ENCODE results near the gene WFIKKN1.

WFIKKN1 gene

GRCh38 chr16:659618-660017 is 28.8 kb downstream of the WFIKKN1 start:
- DNase-seq, result no peak

- DNase-seq, result no peak
These were observed 29.3 kb downstream of the WFIKKN1 start for GRCh38 chr16:660132-660458.

GRCh38 chr16:660459-661183 is 29.8 kb downstream of the WFIKKN1 start:
- DNase-seq, result peak; percentile 45 to 66 (median 52)

- no peak for DNase-seq
These were observed 30.5 kb downstream of the WFIKKN1 start for GRCh38 chr16:661184-661821.

GRCh38 chr16:662095-662494 is 31.3 kb downstream of the WFIKKN1 start:
- no peak for DNase-seq

- no peak for DNase-seq
These were observed 31.8 kb downstream of the WFIKKN1 start for GRCh38 chr16:662597-662996.

- no peak for DNase-seq
These were observed 35.8 kb downstream of the WFIKKN1 start for GRCh38 chr16:666572-666971.

GRCh38 chr16:667113-667779 is 36.5 kb downstream of the WFIKKN1 start:
- DNase-seq, result no peak

- DNase-seq, result peak; percentile 83 to 93 (median 90)
These were observed 37.2 kb downstream of the WFIKKN1 start, which contains the start of gene RHOT2 for GRCh38 chr16:667780-668518. Gene RHOT2 (plus strand): TSS chr16:668132. CDS start chr16:668200, 68 bp downstream.

GRCh38 chr16:668519-669171 is 37.9 kb downstream of the WFIKKN1 start:
- no peak for DNase-seq

- DNase-seq, result no peak
These were observed 38.9 kb downstream of the WFIKKN1 start for GRCh38 chr16:669666-670065.

- no peak for DNase-seq
These were observed 39.9 kb downstream of the WFIKKN1 start for GRCh38 chr16:670485-671352.

GRCh38 chr16:671353-672131 is 40.8 kb downstream of the WFIKKN1 start:
- DNase-seq, result no peak

- no peak for DNase-seq
These were observed 41.6 kb downstream of the WFIKKN1 start for GRCh38 chr16:672371-672770.

- no peak for DNase-seq
These were observed 42.1 kb downstream of the WFIKKN1 start for GRCh38 chr16:672851-673250.

- no peak for DNase-seq
These were observed 42.7 kb downstream of the WFIKKN1 start for GRCh38 chr16:673399-673991.

- DNase-seq, result no peak
These were observed 43.6 kb downstream of the WFIKKN1 start for GRCh38 chr16:674214-674881.

- DNase-seq, result no peak
These were observed 44.4 kb downstream of the WFIKKN1 start, which contains the start of gene RHBDL1 for GRCh38 chr16:674968-675883. Gene RHBDL1 (plus strand): TSS chr16:675671. CDS start chr16:675791, 120 bp downstream.
